Breast epithelium (tissue), 4 donors: ENCODE data around the gene PPP4R4. TPM values are rescaled to one million over a fixed set of nuclear protein-coding genes. Genes with fewer than 3 reads are reported as not detected.

Experiments
- DNase-seq, 2 donors: peaks; one replicate each; pipeline ENCODE4 v3.0.0-alpha.2; 2019; ENCODE audit warnings: low spot score in 2 of 2
- H3K27ac ChIP-seq, 2 donors: fragments of 200-600 bp; sonication (generic) in 1 of 2; one replicate each; pipeline ENCODE4 v1.5.1; 2016 to 2019; ENCODE audit warnings: mild to moderate bottlenecking in 1 of 2
- H3K27me3 ChIP-seq, 2 donors: fragments of 200-600 bp; sonication (generic) in 1 of 2; one replicate each; pipeline versions ENCODE4 v1.5.1 to v1.6.0; 2017 to 2019; ENCODE audit warnings: control low read depth in 1 of 2, mild to moderate bottlenecking in 1 of 2
- H3K36me3 ChIP-seq: fragments of 200-600 bp; one replicate; pipeline ENCODE4 v1.5.1; 2019
- H3K4me1 ChIP-seq, 2 donors: fragments of 200-600 bp; sonication (generic); one replicate each; pipeline ENCODE4 v1.5.1; 2016 to 2019; ENCODE audit warnings: control low read depth in 1 of 2
- H3K4me3 ChIP-seq, 3 donors: fragments of 200-600 bp; sonication (generic); 1 replicate in 2 of 3; 2 replicates in 1 of 3; pipeline ENCODE4 v1.5.1; 2016 to 2019; ENCODE audit warnings: mild to moderate bottlenecking in 3 of 3, moderate library complexity in 2 of 3
- H3K9me3 ChIP-seq, 2 donors: fragments of 200-600 bp; sonication (generic) in 1 of 2; one replicate each; pipeline ENCODE4 v1.5.1; 2016 to 2019; ENCODE audit warnings: control low read depth in 1 of 2
- POLR2A ChIP-seq: fragments of 450-650 bp; IDR thresholded peaks from one replicate; pipeline ENCODE4 v1.6.1; 2016; ENCODE audit warnings: antibody characterized with exemption, mild to moderate bottlenecking, moderate library complexity
- POLR2AphosphoS5 ChIP-seq, 3 donors: sonication (generic); formaldehyde crosslinking; IDR thresholded peaks; one replicate each; pipeline ENCODE4 v1.6.1; 2017; ENCODE audit warnings: antibody characterized with exemption in 3 of 3
- intact Hi-C: fragments of 100-400 bp; cut with DNase I; formaldehyde crosslinking; loops from one replicate; pipeline ENCODE4 v1.15.1; 2023; ENCODE audit warnings: low total_unique reads
- total RNA-seq, 3 donors: library from RNA; depleted of rRNA; stranded (reverse); fragments of >200 nt; gene quantifications; one replicate each; pipeline ENCODE4 v1.1.0, GENCODE V29; 2016
- TF ChIP-seq, protein P1 (sequence below), 3 donors: fragments of 450-650 bp; IDR thresholded peaks; one replicate each; pipeline ENCODE4 v1.5.1; 2016 to 2017; ENCODE audit warnings: antibody characterized with exemption in 3 of 3, mild to moderate bottlenecking in 3 of 3, moderate library complexity in 3 of 3

PPP4R4 gene
- total RNA-seq, 3 donors from 2014 or later: 0.48 to 7.9 (median 7.2) TPM

DNA sequence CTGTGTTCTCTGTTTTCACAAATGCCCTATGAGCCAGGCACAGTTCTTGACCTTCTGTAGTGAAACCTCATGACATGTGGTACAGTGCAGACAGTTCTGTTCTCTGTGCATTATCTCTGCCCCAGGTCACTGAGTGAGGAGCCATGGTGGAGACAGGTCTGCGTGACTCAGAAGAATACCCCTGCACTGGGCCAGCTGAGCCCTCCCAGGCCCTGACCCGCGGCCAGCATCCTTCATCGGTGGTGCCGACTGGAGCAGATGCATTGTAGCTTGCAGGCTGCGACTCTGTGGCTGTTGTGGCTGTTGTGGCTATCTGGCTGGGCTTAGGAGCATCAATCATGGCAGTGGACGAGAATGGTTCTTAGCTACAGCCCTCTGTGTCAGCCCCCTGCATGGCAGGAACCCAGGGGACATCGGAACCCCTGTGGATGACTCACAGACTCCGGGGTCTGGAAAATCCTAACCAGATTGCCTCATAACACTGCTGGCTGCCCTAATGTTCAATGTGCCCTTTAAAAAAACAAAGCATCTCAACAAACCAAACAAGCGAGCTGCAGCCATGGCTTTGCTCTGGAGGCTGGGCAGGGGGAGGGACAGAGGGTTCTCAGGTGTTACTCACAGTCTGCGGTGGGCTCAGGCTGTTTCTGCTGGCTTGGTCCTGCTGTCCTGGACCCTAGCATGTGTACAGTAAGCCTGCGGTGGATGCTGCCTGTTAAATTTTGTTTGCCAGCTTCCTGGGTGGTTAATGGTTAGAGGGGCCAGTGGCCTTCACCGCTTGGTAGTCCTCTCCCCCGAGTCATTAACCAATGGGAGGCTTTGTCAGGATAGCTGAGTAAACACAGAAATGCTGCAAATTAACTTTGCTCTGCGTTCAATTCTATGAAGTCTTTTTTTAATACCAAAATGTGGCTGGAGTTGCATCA lies 148.8 kb downstream of the PPP4R4 start, which contains the start of gene SERPINA6:
SERPINA6 (minus strand) TSS at position 689 of the 923 bp plus-strand sequence. CDS start 8,688 bp downstream, outside the sequence.
- Histone ChIP-seq H3K4me1 (no peaks in the 10 kb centered on the region), H3K27ac (no peak within 1 kb of the TSS), H3K9me3 (peaks cover 0 to 10% of the 10 kb centered on the region in 2 donors), H3K27me3 (no peaks in the 10 kb centered on the region), H3K36me3 (no peaks in the 10 kb centered on the region), H3K4me3 (no peak within 1 kb of the TSS)
- intact Hi-C loops: no loop called here
- no peak for DNase-seq
- TF ChIP-seq POLR2AphosphoS5 (IDR thresholded peaks at IDR 0.05): no peak
- TF ChIP-seq, protein P1, sequence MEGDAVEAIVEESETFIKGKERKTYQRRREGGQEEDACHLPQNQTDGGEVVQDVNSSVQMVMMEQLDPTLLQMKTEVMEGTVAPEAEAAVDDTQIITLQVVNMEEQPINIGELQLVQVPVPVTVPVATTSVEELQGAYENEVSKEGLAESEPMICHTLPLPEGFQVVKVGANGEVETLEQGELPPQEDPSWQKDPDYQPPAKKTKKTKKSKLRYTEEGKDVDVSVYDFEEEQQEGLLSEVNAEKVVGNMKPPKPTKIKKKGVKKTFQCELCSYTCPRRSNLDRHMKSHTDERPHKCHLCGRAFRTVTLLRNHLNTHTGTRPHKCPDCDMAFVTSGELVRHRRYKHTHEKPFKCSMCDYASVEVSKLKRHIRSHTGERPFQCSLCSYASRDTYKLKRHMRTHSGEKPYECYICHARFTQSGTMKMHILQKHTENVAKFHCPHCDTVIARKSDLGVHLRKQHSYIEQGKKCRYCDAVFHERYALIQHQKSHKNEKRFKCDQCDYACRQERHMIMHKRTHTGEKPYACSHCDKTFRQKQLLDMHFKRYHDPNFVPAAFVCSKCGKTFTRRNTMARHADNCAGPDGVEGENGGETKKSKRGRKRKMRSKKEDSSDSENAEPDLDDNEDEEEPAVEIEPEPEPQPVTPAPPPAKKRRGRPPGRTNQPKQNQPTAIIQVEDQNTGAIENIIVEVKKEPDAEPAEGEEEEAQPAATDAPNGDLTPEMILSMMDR (IDR thresholded peaks at IDR 0.05): no peak
- no peak for TF ChIP-seq POLR2A

DNA sequence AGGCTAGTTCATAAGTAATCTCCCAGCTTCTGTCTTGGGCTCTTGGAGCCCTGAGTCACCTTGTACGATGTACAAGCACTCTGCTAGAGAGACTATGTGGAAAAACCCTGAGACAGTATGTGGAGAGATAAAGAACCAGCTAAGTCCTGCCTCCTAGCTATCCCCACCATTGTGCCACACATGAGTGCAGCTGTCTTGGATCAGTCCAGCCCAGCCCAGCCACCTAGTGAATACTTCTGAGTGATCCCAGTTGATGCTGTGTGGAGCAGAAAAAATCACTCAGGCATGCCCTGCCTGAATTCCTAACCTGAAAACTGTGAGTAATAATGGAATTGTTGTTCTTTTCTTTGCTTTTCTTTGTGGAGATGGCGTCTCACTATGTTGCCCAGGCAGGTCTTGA lies 154.1 kb downstream of the PPP4R4 start:
- intact Hi-C loops: no loop called here

More for the DNA sequence above, 154.1 kb downstream of the PPP4R4 start:
- H3K4me1 ChIP-seq: no peaks in the 10 kb centered on the region
- H3K9me3 ChIP-seq: peaks cover 0 to 5% of the 10 kb centered on the region in 2 donors
- no peaks in the 10 kb centered on the region for H3K27me3 ChIP-seq
- DNase-seq: no peak
- no peaks in the 10 kb centered on the region for H3K36me3 ChIP-seq
- no peak for TF ChIP-seq POLR2AphosphoS5 (IDR thresholded peaks at IDR 0.05)
- TF ChIP-seq POLR2A: no peak
- TF ChIP-seq, protein P1 (IDR thresholded peaks at IDR 0.05): no peak
- no peak overlapping the region for H3K4me3 ChIP-seq
- no peak overlapping the region for H3K27ac ChIP-seq

Other genes starting within 250 kb of the PPP4R4 start
- not detected for gene FAM181A, start 247.0 kb upstream of the PPP4R4 start, total RNA-seq
- gene ASB2, start 197.8 kb upstream of the PPP4R4 start, total RNA-seq: 1 to 10 TPM in 2 of 3 donors, not detected in 1; 1.3 to 2.0 TPM
- not detected for gene CCDC197, start 177.0 kb upstream of the PPP4R4 start, total RNA-seq
- 1 to 10 TPM in 1 of 3 donors, under 1 TPM in 2; 0.64 to 1.6 (median 0.73) TPM for gene OTUB2, start 148.0 kb upstream of the PPP4R4 start, total RNA-seq
- gene DDX24, start 93.1 kb upstream of the PPP4R4 start, total RNA-seq: 100 to 1,000 TPM; 156 to 201 (median 172) TPM
- gene IFI27L1, start 93.0 kb upstream of the PPP4R4 start, total RNA-seq: 10 to 100 TPM in 2 of 3 donors, 1 to 10 TPM in 1; 6.6 to 14.5 (median 10.6) TPM
- 100 to 1,000 TPM; 101 to 196 (median 160) TPM for gene IFI27, start 63.6 kb upstream of the PPP4R4 start, total RNA-seq
- 10 to 100 TPM; 74.2 to 98.8 (median 92.1) TPM for gene IFI27L2, start 44.7 kb upstream of the PPP4R4 start, total RNA-seq
- gene SERPINA10, start 118.9 kb downstream of the PPP4R4 start, total RNA-seq: not detected
- 10 to 100 TPM in 1 of 3 donors, 1 to 10 TPM in 1, not detected in 1; 1.2 to 12.5 TPM for gene SERPINA6, start 149.0 kb downstream of the PPP4R4 start, total RNA-seq
- not detected for gene SERPINA2, start 192.4 kb downstream of the PPP4R4 start, total RNA-seq
- gene SERPINA1, start 214.3 kb downstream of the PPP4R4 start, total RNA-seq: 100 to 1,000 TPM in 1 of 3 donors, 10 to 100 TPM in 1, 1 to 10 TPM in 1; 7.5 to 200 (median 42.6) TPM